Left kidney (tissue), 8 donors: Measurements from ENCODE around the gene JAKMIP1. TPM values are rescaled to one million over a fixed set of nuclear protein-coding genes. Genes with fewer than 3 reads are reported as not detected.

Experiments
- DNase-seq: peaks from one replicate; pipeline ENCODE4 v3.0.0-alpha.2; 2013
- long read RNA-seq, 8 donors: transcript quantifications; one replicate each; lab custom pipeline, GENCODE V29; 2026
- polyA plus RNA-seq: library from polyadenylated mRNA; unstranded; fragments of 120-200 nt; gene quantifications from one replicate; pipeline ENCODE4 v1.2.1, GENCODE V29; 2013; ENCODE audit not compliant: insufficient read length

The JAKMIP1 gene
- polyA plus RNA-seq: 0.08 TPM
- long read RNA-seq, donor 1: 0 reads
- long read RNA-seq, donor 2: 0 reads
- long read RNA-seq, donor 3: 0 reads
- long read RNA-seq, donor 4: 0 reads
- long read RNA-seq, donor 5: 0 reads
- long read RNA-seq, donor 6: 0 reads
- long read RNA-seq, donor 7: 0 reads
- long read RNA-seq, donor 8: 0 reads

DNA sequence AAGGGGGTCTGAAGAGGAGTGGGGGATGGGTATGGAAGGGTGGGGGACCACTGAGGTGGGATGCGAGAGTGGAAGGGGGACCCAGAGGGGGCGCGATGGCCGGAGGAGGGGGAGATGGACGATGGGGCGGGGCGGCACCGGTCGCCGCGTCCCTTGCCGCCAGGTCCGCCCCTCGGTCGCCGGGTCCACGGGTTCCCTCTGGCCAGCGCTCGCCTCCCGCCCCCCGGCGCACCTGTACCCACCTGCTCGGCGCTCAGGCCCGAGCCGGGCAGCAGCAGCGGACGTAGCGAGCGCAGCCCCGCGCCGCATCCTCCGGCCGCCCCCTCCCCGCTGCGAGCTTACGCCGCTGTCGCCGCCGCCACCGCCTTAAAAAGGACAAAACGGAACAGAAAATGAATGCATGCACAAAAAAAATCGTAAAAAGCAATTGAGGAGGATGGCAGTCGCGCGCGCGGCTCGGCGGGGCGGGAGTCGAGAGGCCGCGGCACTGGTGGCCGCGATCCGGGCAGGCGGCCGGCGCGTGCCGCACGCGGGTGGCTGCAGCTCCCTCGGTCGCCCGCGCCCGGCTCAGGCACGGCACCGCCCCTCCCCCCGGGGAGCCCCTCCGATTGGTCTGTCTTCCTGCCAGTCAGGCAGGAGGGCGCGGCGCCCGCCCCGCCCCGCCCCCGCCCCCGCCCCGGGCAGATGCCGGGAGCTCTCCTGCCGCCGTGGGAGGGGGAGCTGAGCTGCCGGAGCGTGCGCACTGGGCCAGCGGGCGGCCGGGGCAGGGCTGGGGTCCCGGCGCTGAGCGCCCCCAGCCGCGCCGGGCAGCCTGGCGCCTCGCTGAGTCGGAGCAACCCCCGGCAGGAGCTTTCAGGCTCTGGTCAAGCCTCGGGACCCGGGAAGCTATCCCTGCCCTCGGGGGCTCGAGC is at the start of gene JAKMIP1:
Gene JAKMIP1, minus strand, starts transcription at position 539 of the 911 bp plus-strand sequence. CDS start 87,699 bp downstream, outside the sequence.
- peak; percentile 59 for DNase-seq

- no peak for DNase-seq
These were observed 48.0 kb upstream of the JAKMIP1 start for GRCh38 chr4:6248394-6248793.

DNA sequence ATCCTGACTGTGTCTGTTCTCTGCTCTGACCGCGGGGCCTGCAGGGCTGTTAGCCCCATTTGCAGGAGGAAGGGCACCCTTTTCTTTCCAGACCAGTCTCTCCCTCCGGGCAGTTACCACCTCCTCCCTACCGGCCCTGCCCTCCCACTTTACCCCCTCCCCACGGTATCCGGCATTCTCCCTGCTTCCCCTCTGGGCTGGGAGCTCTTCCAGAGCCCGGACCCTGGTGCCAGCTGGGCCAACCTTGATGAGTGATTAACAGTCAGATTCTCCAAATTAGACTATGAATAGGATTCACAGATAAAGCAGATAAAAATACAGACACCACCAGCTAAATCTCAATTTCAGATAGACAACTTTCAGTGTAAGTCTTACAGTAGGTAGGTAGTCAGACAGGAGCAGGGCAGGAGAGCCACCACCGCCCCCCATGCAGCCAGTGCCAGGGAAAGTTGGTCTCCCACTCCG is 45.9 kb upstream of the JAKMIP1 start:
- no peak for DNase-seq

DNA sequence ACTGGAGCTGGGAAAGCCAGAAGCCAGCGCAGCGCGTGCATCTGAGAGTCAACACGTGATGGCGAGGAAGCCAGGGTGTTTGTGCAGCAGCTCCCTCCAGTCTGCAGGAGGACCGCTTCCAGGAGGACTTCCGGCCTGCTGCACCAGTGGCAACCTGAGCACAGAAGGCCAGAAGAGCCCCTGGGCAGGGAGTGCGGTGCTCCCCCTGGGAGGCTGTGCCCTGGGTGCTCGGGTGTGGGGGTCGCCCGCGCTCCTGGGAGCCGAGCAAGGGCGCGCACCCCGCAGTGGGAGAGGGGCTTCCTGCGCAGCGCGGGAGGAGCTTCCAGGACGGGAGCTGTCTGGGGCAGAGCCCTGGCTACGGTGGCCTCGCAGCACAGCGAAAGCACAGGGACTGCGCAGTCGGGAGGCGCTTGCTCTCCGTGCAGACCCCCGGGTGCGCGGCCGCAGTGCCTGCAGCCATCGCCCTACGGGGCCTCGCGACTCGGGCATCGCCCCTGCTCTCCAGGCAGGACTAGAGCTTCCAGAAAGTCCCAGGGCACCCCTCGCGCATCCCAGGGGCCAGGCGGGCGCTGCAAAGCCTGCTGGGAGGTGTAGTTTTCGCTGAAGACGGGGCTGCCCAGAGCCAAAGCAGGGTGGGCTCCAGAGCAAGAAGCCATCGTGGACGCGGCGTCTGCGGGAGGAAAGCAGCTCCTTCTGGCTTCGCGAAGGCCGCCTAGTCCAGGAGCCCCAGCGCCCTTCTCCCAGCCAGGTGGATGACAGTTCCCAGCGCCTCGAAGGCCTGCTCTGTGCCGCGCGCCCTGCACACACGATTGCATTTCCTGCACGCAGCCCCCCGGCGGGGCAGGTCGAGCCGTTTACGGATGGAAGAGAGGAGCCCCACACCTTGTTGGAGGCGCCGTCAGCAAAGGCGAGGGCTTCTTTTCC is 45.2 kb upstream of the JAKMIP1 start:
- no peak for DNase-seq

DNA sequence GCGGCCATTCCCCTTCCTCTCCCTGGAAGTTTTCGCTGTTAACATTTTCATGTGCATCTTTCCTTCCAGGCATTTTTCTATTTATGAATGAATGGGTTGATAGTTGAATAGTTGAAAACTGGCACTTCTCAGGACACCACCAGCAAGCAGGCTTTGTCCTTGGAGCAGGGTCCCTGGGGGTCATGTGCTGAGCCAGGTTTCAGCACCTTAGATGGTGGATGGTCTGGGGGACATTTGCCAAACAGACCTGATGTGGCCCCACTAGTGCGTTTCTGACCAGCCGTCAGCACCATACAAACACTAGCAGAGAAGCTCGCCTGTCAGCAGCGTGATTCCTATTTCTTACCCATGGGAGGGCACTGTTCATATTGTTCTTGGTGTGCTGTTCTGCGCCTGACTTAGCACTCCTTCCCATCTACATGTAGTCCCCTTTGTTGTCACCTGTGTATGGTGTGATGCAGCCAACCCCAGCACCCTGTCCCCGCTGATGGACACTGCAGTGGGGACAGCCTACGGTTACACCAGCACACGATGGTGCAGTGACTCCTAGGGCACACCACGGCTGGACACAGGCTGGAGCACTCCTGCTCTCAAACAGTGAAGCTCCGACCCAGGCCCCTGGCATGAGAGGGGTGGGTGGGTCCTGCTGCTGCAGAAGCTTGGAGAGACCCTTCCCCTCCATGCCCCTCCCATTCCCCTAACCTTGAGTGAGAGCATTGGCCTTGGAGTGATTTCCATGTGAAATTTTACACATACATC is 42.1 kb upstream of the JAKMIP1 start:
- DNase-seq: no peak

DNA sequence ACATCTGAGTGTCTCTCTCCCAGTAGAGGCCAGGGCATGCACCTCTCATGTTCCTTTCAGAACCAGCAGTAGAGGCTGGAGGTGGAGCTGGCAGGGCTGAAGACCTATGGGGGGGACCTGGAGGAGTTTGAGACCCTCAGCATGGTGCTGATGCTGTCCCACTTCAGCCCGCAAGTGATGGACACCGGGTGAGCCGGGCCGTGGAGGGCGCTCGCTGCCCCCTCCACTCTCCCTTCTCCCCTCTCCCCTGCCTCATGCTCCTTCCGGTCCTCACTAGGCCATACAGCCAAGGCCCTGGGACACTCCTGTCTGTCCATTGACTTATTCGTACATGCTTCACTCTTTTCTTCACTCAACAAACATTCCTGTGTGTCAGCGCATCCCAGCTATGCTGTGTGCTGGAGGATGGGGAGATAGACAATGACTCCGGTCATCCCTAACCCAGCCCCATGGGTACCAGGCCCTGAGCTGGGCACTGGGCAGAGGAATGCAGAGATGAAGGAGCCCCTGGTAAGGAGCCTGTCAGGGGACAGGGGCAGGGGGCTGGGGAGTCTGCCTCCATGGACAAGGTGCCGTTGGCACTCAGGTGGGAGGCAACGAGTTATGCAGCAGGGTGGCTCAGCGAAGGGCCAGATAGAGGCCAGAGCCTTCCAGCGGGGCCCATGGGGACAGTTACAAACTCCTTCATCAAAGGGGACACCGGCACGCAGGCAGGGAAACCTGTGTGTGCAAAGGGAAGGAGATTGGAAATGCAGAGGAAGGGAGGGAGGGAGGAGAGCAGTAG is 40.9 kb upstream of the JAKMIP1 start:
- DNase-seq: no peak

- DNase-seq: no peak
These were observed 39.6 kb upstream of the JAKMIP1 start for GRCh38 chr4:6239968-6240367.

DNA sequence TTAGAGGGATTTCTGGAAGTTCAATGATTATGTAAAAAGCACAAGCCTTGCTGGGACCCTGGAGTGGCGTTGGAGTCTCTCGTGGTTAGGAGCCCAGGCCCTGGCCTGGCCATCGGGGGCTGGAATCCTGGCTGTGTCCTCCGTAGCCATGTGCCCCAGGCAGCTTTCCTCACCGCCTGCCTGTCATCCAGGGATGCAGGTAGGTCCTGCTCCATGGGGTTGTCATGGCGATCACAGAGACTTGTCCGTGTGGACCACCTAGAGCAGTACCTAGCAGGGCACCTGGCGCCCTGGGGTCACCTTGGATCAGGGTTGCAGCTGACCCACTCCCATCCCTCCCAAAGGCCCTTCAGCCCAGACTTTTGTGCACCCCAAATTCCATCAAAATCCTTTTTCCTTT is 39.1 kb upstream of the JAKMIP1 start:
- no peak for DNase-seq

DNA sequence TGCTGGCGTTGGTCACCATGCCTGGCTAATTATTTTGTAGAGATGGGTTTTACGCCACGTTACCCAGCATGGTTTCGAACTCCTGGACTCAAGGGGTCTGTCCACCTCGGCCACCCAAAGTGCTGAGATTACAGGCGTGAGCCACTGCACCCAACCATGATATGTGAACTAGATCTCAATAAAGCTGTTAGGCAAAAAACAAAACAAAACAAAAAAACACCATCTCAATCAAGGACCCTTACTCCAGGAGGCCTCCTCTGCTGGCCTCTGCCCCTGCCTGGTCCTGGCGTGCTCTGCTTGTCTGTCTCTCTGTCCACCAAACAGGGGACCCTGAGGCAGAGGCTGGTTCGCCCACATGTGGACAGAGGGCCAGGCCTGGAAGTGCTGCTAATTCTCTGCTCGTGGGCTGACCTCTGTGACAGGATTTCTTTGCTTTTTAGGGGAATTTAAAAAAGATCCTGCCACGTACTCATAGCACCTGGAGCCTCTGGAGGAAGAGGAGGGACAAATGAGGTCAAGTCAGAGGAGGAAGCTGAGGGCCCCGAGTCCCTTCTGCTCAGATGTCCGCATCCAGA is 36.6 kb upstream of the JAKMIP1 start:
- DNase-seq: no peak

DNA sequence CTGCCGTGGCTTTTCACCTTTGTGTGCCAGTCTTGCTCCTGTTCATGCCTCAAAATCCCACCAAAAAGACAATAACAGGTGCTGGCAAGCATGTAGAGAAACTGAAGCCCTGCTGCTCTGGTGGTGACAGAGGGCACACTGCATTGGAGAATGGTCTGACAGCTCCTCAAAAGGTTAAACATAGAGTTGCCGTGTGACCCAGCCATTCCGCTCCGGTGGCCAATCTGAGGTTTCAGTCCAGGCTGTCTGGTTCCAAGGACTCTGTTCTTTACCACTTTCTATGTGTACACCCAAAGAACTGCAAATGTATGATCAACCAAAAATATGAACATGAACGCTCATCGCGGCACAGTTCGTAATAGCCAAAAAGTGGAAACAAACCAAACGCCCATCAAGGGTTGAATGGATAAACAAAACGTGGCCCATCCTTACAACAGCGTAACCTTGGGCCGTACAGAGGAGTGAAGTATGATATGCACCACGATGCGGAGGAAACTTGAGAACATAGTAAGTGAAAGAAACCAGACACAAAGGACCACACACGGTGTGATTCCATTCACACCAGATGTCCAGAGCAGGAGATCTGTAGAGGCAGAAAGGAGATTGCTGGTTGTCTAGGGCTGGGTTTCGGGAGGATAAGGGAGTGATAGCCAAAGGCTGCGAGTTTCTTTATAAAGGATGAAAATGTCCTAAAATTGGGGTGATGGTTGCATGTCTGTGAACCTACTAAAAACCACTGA is 35.7 kb upstream of the JAKMIP1 start:
- no peak for DNase-seq

- DNase-seq: no peak
These were observed 34.7 kb upstream of the JAKMIP1 start for GRCh38 chr4:6235012-6235411.

GRCh38 chr4:6233929-6234328 is 33.6 kb upstream of the JAKMIP1 start:
- DNase-seq: no peak

DNA sequence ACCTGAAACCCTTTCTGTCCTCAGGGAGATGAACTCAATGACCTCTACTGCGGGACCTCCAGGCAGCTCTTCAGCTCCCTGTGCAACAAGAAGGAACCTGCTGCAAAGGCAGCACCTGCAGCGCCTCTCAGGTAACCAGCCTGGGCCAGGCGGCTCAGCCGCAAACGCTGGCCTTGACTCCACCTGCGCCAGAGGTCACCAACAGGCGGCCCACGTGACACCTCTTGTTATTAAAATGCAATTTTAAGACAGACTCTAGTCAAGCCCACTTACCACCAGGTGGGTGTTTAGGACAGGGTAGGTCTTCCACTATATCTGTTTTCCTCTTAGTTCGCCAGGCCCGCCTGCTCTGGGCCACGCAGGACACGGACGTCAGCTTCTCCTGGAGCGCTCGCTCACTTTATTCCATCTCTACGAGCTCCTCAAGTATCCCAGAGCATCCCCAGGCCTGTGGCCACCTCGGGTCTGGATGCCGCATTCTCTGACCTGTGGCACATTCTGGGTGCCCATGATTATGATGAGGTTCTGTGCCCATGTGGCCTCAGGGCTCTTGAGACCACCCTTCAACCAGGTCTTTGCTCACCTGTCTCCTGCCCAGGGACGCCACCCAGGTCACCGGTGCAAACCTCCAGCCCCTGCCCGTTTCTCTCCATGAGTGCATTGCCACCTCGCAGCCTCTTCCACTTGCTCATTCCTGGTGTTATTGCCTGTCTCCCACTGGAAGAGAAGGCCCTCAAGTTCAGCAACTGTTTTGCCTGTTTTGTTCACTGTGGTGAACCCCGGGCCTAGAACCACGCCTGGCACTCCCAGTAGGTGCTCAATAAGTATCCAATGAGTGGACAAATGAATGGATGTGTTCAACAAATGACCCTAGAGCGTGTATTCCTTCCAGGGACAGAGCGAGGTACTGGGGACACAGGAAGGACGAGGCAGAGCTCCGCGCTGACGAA is 32.8 kb upstream of the JAKMIP1 start:
- no peak for DNase-seq

DNA sequence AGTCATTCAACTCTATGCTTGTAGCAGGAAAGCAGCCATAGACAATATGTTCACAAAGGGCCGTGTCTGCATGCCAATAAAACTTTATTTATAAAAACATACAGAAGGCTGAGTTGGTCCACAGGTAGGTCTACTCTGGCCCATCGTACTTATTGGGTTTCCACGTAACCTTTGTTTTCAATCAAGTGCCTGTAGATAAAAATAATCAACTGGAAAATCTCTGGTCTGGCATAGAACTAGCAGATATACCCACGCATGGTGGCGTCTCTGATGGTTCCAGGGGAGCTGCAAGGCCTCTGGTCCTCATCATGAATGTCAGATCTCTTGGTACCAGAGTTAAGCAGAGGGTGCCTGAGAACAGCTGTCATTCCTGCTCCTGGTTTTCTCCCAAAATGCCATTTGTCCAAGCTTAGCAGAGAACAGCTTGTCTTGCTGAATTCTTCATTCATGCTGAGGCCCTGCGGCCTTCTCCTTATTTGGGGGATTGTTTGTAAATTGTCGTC is 31.4 kb upstream of the JAKMIP1 start:
- no peak for DNase-seq

DNA sequence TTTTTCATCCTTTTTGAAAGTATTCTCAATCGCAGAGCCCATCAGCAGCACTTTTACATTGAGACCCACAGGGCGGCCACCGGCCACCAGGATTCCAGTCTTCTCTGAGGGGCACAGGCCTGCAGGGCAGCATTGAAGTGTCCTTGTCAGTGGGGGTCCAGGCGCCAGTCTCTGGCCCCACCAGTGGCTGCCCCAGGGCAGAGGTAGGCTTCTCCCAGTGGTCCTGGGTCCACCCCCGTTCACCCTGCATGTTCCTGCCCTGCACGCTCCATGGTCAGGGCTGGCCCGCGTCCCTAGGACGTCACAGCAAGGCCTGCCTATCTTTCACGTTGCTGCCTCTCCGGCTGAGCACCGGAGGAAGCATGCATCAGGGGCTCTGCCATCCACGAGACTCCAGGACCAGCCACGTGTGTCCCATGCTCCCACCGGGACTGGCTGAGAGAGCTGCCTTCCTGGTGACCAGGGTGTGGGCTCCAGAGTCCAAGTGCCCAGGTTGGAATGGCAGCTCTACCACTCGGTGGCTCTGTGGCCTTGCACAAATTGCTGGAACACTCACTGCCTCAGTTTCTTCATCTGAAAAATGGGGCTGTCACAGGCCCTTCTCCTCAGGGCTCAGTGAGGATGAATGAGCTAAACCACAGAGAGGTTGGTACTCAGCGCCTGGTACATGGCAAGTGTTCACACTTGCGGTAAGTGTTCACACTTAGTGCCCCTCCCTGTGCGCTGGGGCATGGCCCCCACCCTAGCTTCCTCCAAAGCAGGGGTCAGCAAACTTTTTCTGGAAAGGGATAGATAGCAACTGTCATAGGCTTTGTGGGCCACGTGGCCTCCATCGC is 30.7 kb upstream of the JAKMIP1 start:
- no peak for DNase-seq

- no peak for DNase-seq
These were observed 30.1 kb upstream of the JAKMIP1 start for GRCh38 chr4:6230502-6230785.

GRCh38 chr4:6229671-6230501 is 29.5 kb upstream of the JAKMIP1 start:
- DNase-seq: no peak
